Upper lobe of left lung (tissue), 4 donors: Measurements from ENCODE around the gene MRPS5.

Experiments
- CTCF ChIP-seq, 6 experiments: fragments of 450-650 bp in 4 of 6; fragments of 200-600 bp in 2 of 6; sonication (generic) in 2 of 6; IDR thresholded peaks; one replicate each; pipeline ENCODE4 v1.5.1; 2016 to 2019; ENCODE audit warnings: antibody characterized with exemption in 6 of 6
- POLR2A ChIP-seq, 4 donors: fragments of 450-650 bp; IDR thresholded peaks; one replicate each; pipeline ENCODE4 v1.5.1; 2016 to 2017; ENCODE audit warnings: antibody characterized with exemption in 4 of 4, mild to moderate bottlenecking in 2 of 4

- TF ChIP-seq CTCF (IDR thresholded peaks at IDR 0.05) (no peak), POLR2A (IDR thresholded peaks at IDR 0.05) (no peak)
Observed at GRCh38 chr2:95073856-95074662, 47.5 kb downstream of the MRPS5 start.
